IMR-90 (cell line): Measurements from ENCODE around the gene CLBA1. TPM values are rescaled to one million over a fixed set of nuclear protein-coding genes. Genes with fewer than 3 reads are reported as not detected.

ENCODE experiments used
- ATAC-seq: fragments of 200-7000 bp; cut with Tn5 transposase; 2 replicates; pipeline ENCODE4 v1.9.1; 2020; ENCODE audit warnings: low read depth, mild to moderate bottlenecking, moderate library complexity
- BruUV-seq: library from RNA; stranded (reverse); fragments of 400-500 nt; replicated peaks from 2 replicates; lab custom pipeline; 2021; lab: Mats Ljungman, UMichigan
- CTCF ChIA-PET: fragments of 300-600 bp; formaldehyde crosslinking; extraction: SDS; loops from one replicate; lab custom pipeline; 2021; ENCODE audit warnings: antibody characterized with exemption; lab: Yijun Ruan, JAX
- POLR2A ChIA-PET: fragments of 300-600 bp; sonication (Branson Sonifier 250); formaldehyde crosslinking; loops from one replicate; lab custom pipeline; 2022; ENCODE audit warnings: antibody characterized with exemption; ENCODE audit not compliant: unreplicated experiment; lab: Charles Lee
- DNase-seq: peaks from one replicate; pipeline ENCODE4 v3.0.0; 2013
- H2AFZ ChIP-seq: replicated peaks from 2 replicates; pipeline ENCODE3; 2013; ENCODE audit warnings: low read length, mild to moderate bottlenecking; ENCODE audit not compliant: poor library complexity
- H2AK5ac ChIP-seq: 2 replicates; pipeline ENCODE4 v1.6.1; 2013; ENCODE audit warnings: low read depth, low read length, inconsistent platforms
- H2AK9ac ChIP-seq: replicated peaks from 2 replicates; pipeline ENCODE3; 2013; ENCODE audit warnings: mild to moderate bottlenecking, low read depth, low read length, moderate library complexity; ENCODE audit not compliant: poor library complexity
- H2BK120ac ChIP-seq: 2 replicates; pipeline ENCODE4 v1.6.1; 2013; ENCODE audit warnings: low read depth, low read length, inconsistent platforms
- H2BK15ac ChIP-seq: 3 replicates; pipeline ENCODE4 v1.6.1; 2013; ENCODE audit warnings: low read depth, low read length, inconsistent platforms
- H2BK20ac ChIP-seq: 2 replicates; pipeline ENCODE4 v1.6.1; 2013; ENCODE audit warnings: low read depth, mild to moderate bottlenecking, inconsistent platforms, low read length, moderate library complexity
- H2BK5ac ChIP-seq: 2 replicates; pipeline ENCODE4 v1.6.1; 2013; ENCODE audit warnings: mild to moderate bottlenecking, low read depth, low read length, inconsistent platforms; ENCODE audit not compliant: poor library complexity, severe bottlenecking
- H3K14ac ChIP-seq: replicated peaks from 2 replicates; pipeline ENCODE4 v1.6.1; 2013; ENCODE audit warnings: low read depth, low read length, inconsistent platforms
- H3K18ac ChIP-seq: 2 replicates; pipeline ENCODE4 v1.6.1; 2013; ENCODE audit warnings: low read depth, low read length, control low read depth
- H3K23ac ChIP-seq: 2 replicates; pipeline ENCODE4 v1.6.1; 2013; ENCODE audit warnings: low read depth, low read length, inconsistent platforms
- H3K27ac ChIP-seq: 2 replicates; pipeline ENCODE4 v1.5.1; 2013; ENCODE audit warnings: mild to moderate bottlenecking, control low read depth, low read length; ENCODE audit not compliant: insufficient read depth
- H3K27me3 ChIP-seq: 2 replicates; pipeline ENCODE4 v1.6.1; 2013; ENCODE audit warnings: low read length; ENCODE audit not compliant: control insufficient read depth, insufficient read depth
- H3K36me3 ChIP-seq: 2 replicates; pipeline ENCODE4 v1.6.1; 2013; ENCODE audit warnings: low read length, mixed read lengths; ENCODE audit not compliant: control insufficient read depth, insufficient read depth
- H3K4ac ChIP-seq: 2 replicates; pipeline ENCODE4 v1.6.1; 2013; ENCODE audit warnings: low read depth, low read length, inconsistent platforms
- H3K4me1 ChIP-seq: 2 replicates; pipeline ENCODE4 v1.6.1; 2013; ENCODE audit warnings: low read length, mixed read lengths; ENCODE audit not compliant: control insufficient read depth, insufficient read depth
- H3K4me2 ChIP-seq: 2 replicates; pipeline ENCODE4 v1.6.1; 2013; ENCODE audit warnings: low read depth, mild to moderate bottlenecking, control low read depth, low read length, moderate library complexity
- H3K4me3 ChIP-seq: 2 replicates; pipeline ENCODE4 v1.5.1; 2013; ENCODE audit warnings: low read depth, mild to moderate bottlenecking, control low read depth, low read length, moderate library complexity; ENCODE audit not compliant: insufficient read depth
- H3K56ac ChIP-seq: 2 replicates; pipeline ENCODE4 v1.6.1; 2013; ENCODE audit warnings: low read length, inconsistent platforms; ENCODE audit not compliant: insufficient read depth; ENCODE audit errors: extremely low read depth
- H3K79me1 ChIP-seq, 2 experiments: 2 replicates each; pipeline ENCODE4 v1.6.1; 2013; ENCODE audit warnings: low read length in 2 of 2, inconsistent platforms in 1 of 2, low read depth in 1 of 2
- H3K9ac ChIP-seq: 2 replicates; pipeline ENCODE4 v1.6.1; 2013; ENCODE audit warnings: low read depth, low read length, control low read depth
- H3K9me1 ChIP-seq: 2 replicates; pipeline ENCODE4 v1.6.1; 2013; ENCODE audit warnings: low read length, inconsistent platforms; ENCODE audit not compliant: insufficient read depth
- H3K9me3 ChIP-seq: 2 replicates; pipeline ENCODE4 v1.6.1; 2013; ENCODE audit warnings: low read length; ENCODE audit not compliant: control insufficient read depth, insufficient read depth
- H4K20me1 ChIP-seq: 2 replicates; pipeline ENCODE4 v1.6.1; 2013; ENCODE audit warnings: low read length, inconsistent platforms; ENCODE audit not compliant: insufficient read depth
- H4K5ac ChIP-seq: 2 replicates; pipeline ENCODE4 v1.6.1; 2013; ENCODE audit warnings: mild to moderate bottlenecking, low read depth, low read length, control low read depth
- H4K8ac ChIP-seq, 2 experiments: 2 replicates each; pipeline ENCODE4 v1.6.1; 2013; ENCODE audit warnings: low read depth in 2 of 2, low read length in 2 of 2, control low read depth in 1 of 2, inconsistent platforms in 1 of 2
- H4K91ac ChIP-seq: 2 replicates; pipeline ENCODE4 v1.6.1; 2013; ENCODE audit warnings: low read depth, low read length, inconsistent platforms; ENCODE audit not compliant: insufficient read depth
- MAZ ChIP-seq: IDR thresholded peaks from 2 replicates; pipeline ENCODE4 v1.6.1; 2012; ENCODE audit warnings: low read depth, mild to moderate bottlenecking, low read length, improper control_type of control experiment, moderate library complexity, borderline replicate concordance
- MXI1 ChIP-seq: IDR thresholded peaks from 2 replicates; pipeline ENCODE4 v1.6.1; 2012; ENCODE audit warnings: low read depth, mild to moderate bottlenecking, low read length, moderate library complexity, borderline replicate concordance
- WGBS, 2 experiments: methylation state at CpG; one replicate each; pipeline versions ENCODE4 v1.1.5 to v1.1.7; 2013; ENCODE audit warnings: missing lambda C conversion rate in 2 of 2; ENCODE audit not compliant: insufficient read length in 1 of 2; ENCODE audit errors: extremely low coverage in 2 of 2; 5-methylcytosine and 5-hydroxymethylcytosine counted together
- dilution Hi-C: fragments of 300-500 bp; cut with HindIII; formaldehyde crosslinking; loops from one replicate; pipeline ENCODE4 v1.14.3; 2018; ENCODE audit warnings: low sequenced_read_pairs; ENCODE audit not compliant: unreplicated experiment
- in situ Hi-C: fragments of 300-500 bp; cut with MboI; formaldehyde crosslinking; loops from 3 replicates; pipeline ENCODE4 v1.14.3; 2019; ENCODE audit warnings: low sequenced_read_pairs, inconsistent platforms, mixed read lengths
- intact Hi-C: fragments of 100-400 bp; cut with micrococcal nuclease; formaldehyde crosslinking; loops from 2 replicates; pipeline ENCODE4 v1.10.0; 2022
- polyA plus RNA-seq, 3 experiments: library from polyadenylated mRNA; depleted of rRNA; stranded (reverse); fragments of >200 nt; gene quantifications; 2 replicates each; pipeline ENCODE4 v1.2.3, GENCODE V29; 2012; ENCODE audit warnings: low replicate concordance in 1 of 3
- total RNA-seq: library from RNA; depleted of rRNA; stranded (reverse); fragments of >200 nt; gene quantifications from 2 replicates; pipeline ENCODE4 v1.2.3, GENCODE V29; 2012

The CLBA1 gene
- total and polyA plus RNA-seq, 2 of the 4 experiments (the other 2 are of a cell fraction): 2.7 to 6.2 TPM

DNA sequence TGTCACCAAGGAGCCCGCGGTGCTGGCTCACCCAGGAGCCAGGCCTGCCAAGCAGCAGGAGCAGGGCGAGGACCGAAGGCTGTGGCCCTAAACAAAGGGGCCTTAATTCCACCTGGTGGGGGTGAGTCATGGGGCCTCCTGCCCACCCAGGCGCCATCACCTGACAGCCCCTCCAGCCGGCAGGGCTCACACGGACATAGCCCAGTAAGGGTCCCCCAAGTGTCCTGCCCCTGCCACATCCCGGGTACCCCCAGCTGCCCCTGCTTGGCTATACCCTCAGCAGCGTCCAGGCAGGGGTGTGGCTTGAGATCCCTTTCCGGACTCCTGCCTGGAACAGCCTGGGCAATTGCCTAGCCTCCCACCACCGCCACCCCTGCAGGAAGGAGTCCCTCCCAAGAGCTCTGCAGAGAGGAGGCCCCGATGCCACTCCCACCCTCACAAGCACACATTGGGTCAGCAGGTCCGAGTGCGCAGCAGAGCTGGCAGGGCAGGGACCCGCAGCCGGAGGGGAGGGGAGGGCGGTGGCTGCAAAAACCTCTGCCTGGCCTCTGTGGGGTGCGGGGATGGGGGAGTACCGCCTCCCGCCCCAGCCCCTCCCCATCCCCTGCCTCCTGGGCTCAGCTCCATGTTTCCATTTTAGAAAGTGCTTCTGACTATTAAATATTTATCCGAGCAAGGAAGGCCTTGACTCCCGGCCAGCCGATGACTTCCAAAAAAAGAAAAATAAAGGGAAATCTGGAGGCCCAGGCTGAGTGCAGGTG is 12.0 kb upstream of the CLBA1 start:
- peak overlapping the region; percentile 89 for H2AFZ ChIP-seq
- intact Hi-C loops: loop anchor here (1.0 to 5.0 kb wide), 3 partner anchors 41 to 113 kb away; no protein-coding TSS in a partner anchor
- peak overlapping the region; percentile 20 for H3K9ac ChIP-seq
- DNase-seq (peak; percentile 46), ATAC-seq (peak; percentile 30)
- POLR2A ChIA-PET: interaction anchor here (0.9 kb wide), 1 partner anchor 112 kb away, joined by 7 read pairs; no protein-coding TSS in a partner anchor
- H3K9me3 ChIP-seq: no peaks in the 10 kb centered on the region
- dilution Hi-C loops: no loop called here
- CTCF ChIA-PET: interaction anchor here (0.6 to 4.1 kb wide), 3 partner anchors 65 to 72 kb away, joined by 3 to 21 read pairs (median 5); no protein-coding TSS in a partner anchor
- H3K18ac ChIP-seq: peak overlapping the region; percentile 3; the same call in 1 of the 2 replicates
- peak overlapping the region; percentile 66; the same call in 1 of the 2 replicates for H2AK5ac ChIP-seq
- peak overlapping the region; percentile 87 for H2BK120ac ChIP-seq
- 0 out of 2 replicates have a peak, but pooled peaks have one; percentile 52 for TF ChIP-seq MXI1
- TF ChIP-seq MAZ: no peak
- H3K23ac ChIP-seq: peak overlapping the region; percentile 72
- peak overlapping the region; percentile 81 for H3K4me2 ChIP-seq
- peak overlapping the region; percentile 77; the same call in 1 of the 3 replicates for H2BK15ac ChIP-seq
- H2BK5ac ChIP-seq: peak overlapping the region; percentile 90
- H3K27me3 ChIP-seq: no peaks in the 10 kb centered on the region
- peak overlapping the region; percentile 84 for H4K91ac ChIP-seq
- H3K36me3 ChIP-seq: no peaks in the 10 kb centered on the region
- 0 out of 2 replicates have a peak, but pooled peaks cover 3% of the 10 kb centered on the region for H4K20me1 ChIP-seq
- 0% methylated on average over 3 of the region's 23 CpGs; no CpG with 5 or more reads in 1 of the 2 experiments for WGBS, 2 experiments
- H4K8ac ChIP-seq: peak overlapping the region; percentile 19 to 85; a peak in 3 of 4 replicates
- H4K5ac ChIP-seq: peak overlapping the region; percentile 47; the same call in 1 of the 2 replicates
- H3K4ac ChIP-seq: peak overlapping the region; percentile 86
- peak overlapping the region; percentile 83 for H3K27ac ChIP-seq
- peaks cover 37% of the 10 kb centered on the region for H3K4me1 ChIP-seq
- BruUV-seq: no TSS peak
- in situ Hi-C loops: loop anchor here (5.0 kb wide), 2 partner anchors 36 to 74 kb away; no protein-coding TSS in a partner anchor
- H2AK9ac ChIP-seq: peak overlapping the region; percentile 99
- no peak overlapping the region for H3K4me3 ChIP-seq
- peaks cover 0 to 20% of the 10 kb centered on the region in 2 experiments; a peak in 1 of 4 replicates for H3K79me1 ChIP-seq
- H2BK20ac ChIP-seq: peak overlapping the region; percentile 75
- no peak overlapping the region for H3K56ac ChIP-seq
- H3K14ac ChIP-seq: peak overlapping the region; percentile 18
- peaks cover 11% of the 10 kb centered on the region for H3K9me1 ChIP-seq
